GM12878 (cell line): ENCODE data around the gene CFAP97. TPM values are rescaled to one million over a fixed set of nuclear protein-coding genes. Genes with fewer than 3 reads are reported as not detected.

Experiments used
- ATAC-seq: fragments of 200-7000 bp; cut with Tn5 transposase; 3 replicates; pipeline ENCODE4 v1.9.1; 2020; ENCODE audit warnings: mild to moderate bottlenecking, moderate library complexity
- BruUV-seq: library from RNA; stranded (reverse); fragments of 400-500 nt; replicated peaks from 2 replicates; lab custom pipeline; 2021; lab: Mats Ljungman, UMichigan
- CTCF ChIA-PET: fragments of 300-600 bp; sonication (Branson Sonifier 250); formaldehyde crosslinking; extraction: SDS; loops from one replicate; lab custom pipeline; 2021; ENCODE audit warnings: inconsistent platforms; lab: Yijun Ruan, JAX
- POLR2A ChIA-PET: fragments of 350-600 bp; formaldehyde crosslinking; extraction: SDS; loops from one replicate; lab custom pipeline; 2021; ENCODE audit warnings: inconsistent platforms; lab: Charles Lee
- RAD21 ChIA-PET: fragments of 300-600 bp; sonication (Branson Sonifier 250); formaldehyde crosslinking; loops from one replicate; lab custom pipeline; 2023; ENCODE audit warnings: antibody characterized with exemption; ENCODE audit not compliant: unreplicated experiment; lab: Charles Lee
- SMC1A ChIA-PET: fragments of 300-600 bp; sonication (Branson Sonifier 250); formaldehyde crosslinking; loops from one replicate; lab custom pipeline; 2023; ENCODE audit not compliant: unreplicated experiment, uncharacterized antibody; lab: Charles Lee
- DNase-seq: peaks from one replicate; pipeline ENCODE4 v3.0.0-alpha.2; 2011; ENCODE audit warnings: low read depth, low spot score
- FAIRE-seq: peaks from 3 replicates; lab custom pipeline; 2011; peaks lifted over from hg19 to GRCh38; lab: Jason Lieb, UNC
- H2AFZ ChIP-seq: 2 replicates; pipeline ENCODE4 v1.6.0; 2011; ENCODE audit warnings: low read depth, low read length, control low read depth; ENCODE audit not compliant: control insufficient read depth
- H3K27ac ChIP-seq: 2 replicates; pipeline ENCODE4 v1.5.1; 2011; ENCODE audit warnings: control low read depth; ENCODE audit not compliant: control insufficient read depth, insufficient read depth
- H3K27me3 ChIP-seq, 2 experiments: replicated peaks in 1 of 2; 2 replicates each; pipeline versions ENCODE4 v1.6.0 to v1.6.1; 2011; ENCODE audit warnings: low read length in 1 of 2; ENCODE audit not compliant: control insufficient read depth in 2 of 2, insufficient read depth in 2 of 2
- H3K36me3 ChIP-seq, 2 experiments: 2 replicates each; pipeline ENCODE4 v1.5.1; 2011; ENCODE audit warnings: low read length in 1 of 2; ENCODE audit not compliant: control insufficient read depth in 2 of 2, insufficient read depth in 2 of 2
- H3K4me1 ChIP-seq: 2 replicates; pipeline ENCODE4 v1.6.1; 2011; ENCODE audit warnings: mild to moderate bottlenecking, low read length, moderate library complexity, mixed read lengths; ENCODE audit not compliant: control insufficient read depth, insufficient read depth
- H3K4me2 ChIP-seq: 2 replicates; pipeline ENCODE4 v1.6.0; 2011; ENCODE audit warnings: control low read depth; ENCODE audit not compliant: control insufficient read depth, insufficient read depth
- H3K4me3 ChIP-seq: fragments of 200-600 bp; sonication (generic); 2 replicates; pipeline ENCODE4 v1.5.1; 2016
- H3K79me2 ChIP-seq: 2 replicates; pipeline ENCODE4 v1.6.0; 2011; ENCODE audit warnings: low read length; ENCODE audit not compliant: control insufficient read depth, insufficient read depth
- H3K9ac ChIP-seq: 2 replicates; pipeline ENCODE4 v1.8.0; 2011; ENCODE audit warnings: low read length, control low read depth, mixed read lengths; ENCODE audit not compliant: control insufficient read depth, insufficient read depth
- H3K9me3 ChIP-seq: replicated peaks from 3 replicates; pipeline ENCODE4 v1.5.1; 2011; ENCODE audit warnings: mild to moderate bottlenecking, low read length; ENCODE audit not compliant: control insufficient read depth, insufficient read depth
- H4K20me1 ChIP-seq: 2 replicates; pipeline ENCODE4 v1.6.0; 2011; ENCODE audit not compliant: control insufficient read depth, insufficient read depth
- BACH1 ChIP-seq: fragments of 450-650 bp; IDR thresholded peaks from 2 replicates; pipeline ENCODE4 v1.6.1; 2017; ENCODE audit warnings: mild to moderate bottlenecking, borderline replicate concordance
- BHLHE40 ChIP-seq, 2 experiments: fragments of 450-650 bp in 1 of 2; IDR thresholded peaks; 2 replicates each; pipeline ENCODE4 v1.6.1; 2011 to 2017; ENCODE audit warnings: low read depth in 2 of 2, borderline replicate concordance in 1 of 2, improper control_type of control experiment in 1 of 2, low read length in 1 of 2, mild to moderate bottlenecking in 1 of 2
- E2F8 ChIP-seq: fragments of 450-650 bp; IDR thresholded peaks from 2 replicates; pipeline ENCODE4 v1.6.1; 2018; ENCODE audit warnings: mild to moderate bottlenecking, low read depth, moderate library complexity; ENCODE audit not compliant: partially characterized antibody
- FOS ChIP-seq: IDR thresholded peaks from 3 replicates; pipeline ENCODE4 v1.6.1; 2011; ENCODE audit warnings: borderline replicate concordance; ENCODE audit not compliant: insufficient read length; ENCODE audit errors: extremely low read depth
- JUNB ChIP-seq: IDR thresholded peaks from 2 replicates; pipeline ENCODE4 v1.6.1; 2016; ENCODE audit warnings: antibody characterized with exemption, mild to moderate bottlenecking
- KAT2A ChIP-seq: conservative IDR thresholded peaks from 2 replicates; pipeline ENCODE4 v1.6.1; 2011; ENCODE audit warnings: low read depth, low read length; ENCODE audit not compliant: control insufficient read depth
- NBN ChIP-seq: fragments of 450-650 bp; IDR thresholded peaks from 2 replicates; pipeline ENCODE4 v1.6.1; 2016
- NR2C1 ChIP-seq: fragments of 450-650 bp; IDR thresholded peaks from 2 replicates; pipeline ENCODE4 v1.6.1; 2017; ENCODE audit warnings: antibody characterized with exemption, mild to moderate bottlenecking, moderate library complexity
- NRF1 ChIP-seq: conservative IDR thresholded peaks from 2 replicates; pipeline ENCODE4 v1.6.1; 2011; ENCODE audit warnings: mild to moderate bottlenecking, low read depth, low read length, improper control_type of control experiment
- PAX8 ChIP-seq: fragments of 450-650 bp; IDR thresholded peaks from 2 replicates; pipeline ENCODE4 v1.6.1; 2017; ENCODE audit warnings: mild to moderate bottlenecking, moderate library complexity
- PBX3 ChIP-seq: IDR thresholded peaks from 2 replicates; pipeline ENCODE4 v1.6.1; 2011; ENCODE audit warnings: mild to moderate bottlenecking, low read depth, low read length, moderate library complexity; ENCODE audit not compliant: insufficient replicate concordance
- POU2F2 ChIP-seq: IDR thresholded peaks from 3 replicates; pipeline ENCODE4 v1.6.1; 2011; ENCODE audit warnings: low read depth, mild to moderate bottlenecking, low read length, borderline replicate concordance
- RELB ChIP-seq: fragments of 450-650 bp; IDR thresholded peaks from 2 replicates; pipeline ENCODE4 v1.6.1; 2017; ENCODE audit warnings: low read depth, mild to moderate bottlenecking, moderate library complexity
- SPI1 ChIP-seq: IDR thresholded peaks from 2 replicates; pipeline ENCODE4 v1.6.1; 2011; ENCODE audit warnings: low read depth, mild to moderate bottlenecking, low read length, moderate library complexity, borderline replicate concordance; ENCODE audit not compliant: insufficient read depth
- SREBF1 ChIP-seq: IDR thresholded peaks from 2 replicates; pipeline ENCODE4 v1.6.1; 2012; ENCODE audit warnings: mild to moderate bottlenecking, low read length
- SRF ChIP-seq, 2 experiments: IDR thresholded peaks; 2 replicates each; pipeline ENCODE4 v1.6.1; 2011; ENCODE audit warnings: low read depth in 2 of 2, low read length in 2 of 2, mild to moderate bottlenecking in 1 of 2, moderate library complexity in 1 of 2
- TBL1XR1 ChIP-seq: IDR thresholded peaks from 2 replicates; pipeline ENCODE4 v1.6.1; 2012; ENCODE audit warnings: low read depth, low read length, improper control_type of control experiment
- ZNF207 ChIP-seq: fragments of 450-650 bp; IDR thresholded peaks from 2 replicates; pipeline ENCODE4 v1.6.1; 2014; ENCODE audit warnings: antibody characterized with exemption, mild to moderate bottlenecking, borderline replicate concordance
- ZNF622 ChIP-seq: fragments of 450-650 bp; IDR thresholded peaks from 2 replicates; pipeline ENCODE4 v1.6.1; 2017; ENCODE audit warnings: mild to moderate bottlenecking, inconsistent platforms
- WGBS: methylation state at CpG from one replicate; pipeline ENCODE4 v1.1.6; 2016; ENCODE audit warnings: low lambda C conversion rate; ENCODE audit not compliant: insufficient replicate concordance, insufficient coverage; ENCODE audit errors: missing lambda C conversion rate; 5-methylcytosine and 5-hydroxymethylcytosine counted together
- in situ Hi-C: fragments of 300-500 bp; cut with MboI; formaldehyde crosslinking; loops from 9 replicates; pipeline ENCODE4 v1.14.3; 2018; ENCODE audit warnings: mixed read lengths
- intact Hi-C: fragments of 100-400 bp; cut with micrococcal nuclease; formaldehyde crosslinking; loops from one replicate; pipeline ENCODE4 v1.14.2; 2022; ENCODE audit not compliant: unreplicated experiment
- polyA plus RNA-seq, 11 experiments: library from polyadenylated mRNA; depleted of rRNA in 4 of 11; unstranded in 6 of 11; stranded (reverse) in 5 of 11; fragments of >200 nt; fragmentation: Nextera tagmentation in 4 of 11; fragmentation: Illumina TruSeq in 1 of 11; extraction: Ambion mirVana in 4 of 11; extraction: Trizol in 1 of 11; gene quantifications; 1 replicate in 1 of 11; 2 replicates in 10 of 11; pipeline versions ENCODE4 v1.2.1 to v1.2.3, GENCODE V29; 2011 to 2016; ENCODE audit warnings: inconsistent platforms in 2 of 11, missing spikeins in 2 of 11, low read depth in 1 of 11
- total RNA-seq, 4 experiments: library from RNA; depleted of rRNA in 3 of 4; stranded (reverse); fragments of >200 nt in 3 of 4; fragmentation: Illumina TruSeq in 1 of 4; extraction: Trizol in 1 of 4; gene quantifications; 2 replicates each; pipeline versions ENCODE4 v1.2.1 to v1.2.3, GENCODE V29; 2013 to 2021

CFAP97 gene
- total and polyA plus RNA-seq, 10 of the 15 experiments (the other 5 are each of a cell fraction or from before 2014, with no cell fraction given) = 26.4 to 62.7 (median 48.0) TPM

- ATAC-seq = no peak
- in situ Hi-C loops (no loop called here), intact Hi-C loops (no loop called here)
- ChIA-PET CTCF (interaction anchor here (0.6 to 1.5 kb wide), 2 partner anchors 29 to 294 kb away, joined by 3 read pairs; no protein-coding TSS in a partner anchor), POLR2A (no interaction called here), RAD21 (no interaction called here), SMC1A (interaction anchor here (1.3 kb wide), 2 partner anchors 16 to 30 kb away, joined by 3 read pairs; no protein-coding TSS in a partner anchor)
- H3K9ac ChIP-seq = no peak overlapping the region
- no peaks in the 10 kb centered on the region for H3K4me1 ChIP-seq
- no peak overlapping the region for H2AFZ ChIP-seq
- H3K36me3 ChIP-seq = peaks cover 5 to 10% of the 10 kb centered on the region in 2 experiments
- no peak overlapping the region for H3K4me3 ChIP-seq
- no peak overlapping the region for H3K27ac ChIP-seq
- TF ChIP-seq NRF1 (no peak), ZNF622 (no peak), BACH1 (no peak), SPI1 (no peak), FOS (no peak), NBN (no peak), KAT2A (no peak), E2F8 (no peak), SRF (IDR thresholded peaks at IDR 0.05; ENCODE audit: low read depth in 2 of 2, low read length in 2 of 2) (no peak), PBX3 (no peak), TBL1XR1 (no peak), BHLHE40 (IDR thresholded peaks at IDR 0.05; ENCODE audit: borderline replicate concordance in 1 of 2, low read depth in 2 of 2, low read length in 1 of 2) (no peak), ZNF207 (no peak), PAX8 (no peak), RELB (no peak), JUNB (no peak), NR2C1 (no peak), SREBF1 (no peak), POU2F2 (no peak)
- 87% methylated on average over 7 of the region's 7 CpGs for WGBS
- BruUV-seq = no TSS peak
- FAIRE-seq = no peak
- no peaks in the 10 kb centered on the region for H3K27me3 ChIP-seq
- no peaks in the 10 kb centered on the region for H4K20me1 ChIP-seq
- H3K9me3 ChIP-seq = peaks cover 5% of the 10 kb centered on the region
- no peak for DNase-seq
- no peak overlapping the region for H3K4me2 ChIP-seq
- H3K79me2 ChIP-seq = peaks cover 67% of the 10 kb centered on the region
Measured at GRCh38 chr4:185235843-185236503, 32.2 kb upstream of the CFAP97 start.
